Liver (tissue), 9 donors: Measurements from ENCODE around the gene ARHGEF33. TPM values are rescaled to one million over a fixed set of nuclear protein-coding genes. Genes with fewer than 3 reads are reported as not detected.

ENCODE experiments used
- DNase-seq: peaks from one replicate; pipeline ENCODE4 v3.0.0-alpha.2; 2017; ENCODE audit warnings: low spot score
- H3K27ac ChIP-seq, 2 donors: one replicate each; pipeline ENCODE4 v1.7.0; 2013; ENCODE audit warnings: inconsistent platforms in 2 of 2, low read length in 2 of 2, control low read depth in 1 of 2, low read depth in 1 of 2, mild to moderate bottlenecking in 1 of 2
- H3K27me3 ChIP-seq, 4 donors: one replicate each; pipeline versions ENCODE4 v1.6.1 to v1.7.0; 2013; ENCODE audit warnings: low read length in 3 of 4, inconsistent platforms in 1 of 4, mild to moderate bottlenecking in 1 of 4, moderate library complexity in 1 of 4; ENCODE audit not compliant: control insufficient read depth in 4 of 4, insufficient read depth in 4 of 4
- H3K36me3 ChIP-seq, 4 donors: one replicate each; pipeline versions ENCODE4 v1.6.1 to v1.7.0; 2013; ENCODE audit warnings: low read length in 3 of 4, mild to moderate bottlenecking in 3 of 4, low read depth in 1 of 4, moderate library complexity in 1 of 4; ENCODE audit not compliant: control insufficient read depth in 4 of 4, insufficient read depth in 3 of 4
- H3K4me1 ChIP-seq, 4 donors: one replicate each; pipeline versions ENCODE4 v1.6.1 to v1.7.0; 2013; ENCODE audit warnings: low read length in 3 of 4, mild to moderate bottlenecking in 3 of 4, moderate library complexity in 1 of 4; ENCODE audit not compliant: control insufficient read depth in 4 of 4, insufficient read depth in 4 of 4
- H3K4me3 ChIP-seq, 3 donors: one replicate each; pipeline versions ENCODE4 v1.6.1 to v1.7.0; 2013; ENCODE audit warnings: low read length in 3 of 3, control low read depth in 1 of 3, low read depth in 1 of 3, mild to moderate bottlenecking in 1 of 3
- H3K9ac ChIP-seq, 2 donors: one replicate each; pipeline ENCODE4 v1.7.0; 2013; ENCODE audit warnings: low read length in 2 of 2, mild to moderate bottlenecking in 2 of 2, moderate library complexity in 2 of 2, control low read depth in 1 of 2, low read depth in 1 of 2
- H3K9me3 ChIP-seq, 4 donors: one replicate each; pipeline versions ENCODE4 v1.6.1 to v1.7.0; 2013; ENCODE audit warnings: low read length in 3 of 4; ENCODE audit not compliant: control insufficient read depth in 4 of 4
- ATF3 ChIP-seq: IDR thresholded peaks from 2 replicates; pipeline ENCODE4 v1.6.1; 2016; ENCODE audit warnings: antibody characterized with exemption
- CTCF ChIP-seq: fragments of 150-350 bp; IDR thresholded peaks from 2 replicates; pipeline ENCODE4 v1.5.1; 2017; ENCODE audit warnings: improper control_type of control experiment, low read depth, low read length; ENCODE audit not compliant: missing input control
- EGR1 ChIP-seq, 2 donors: IDR thresholded peaks; 2 replicates each; pipeline ENCODE4 v1.6.1; 2016 to 2018; ENCODE audit warnings: antibody characterized with exemption in 2 of 2, low read depth in 2 of 2
- FOXA1 ChIP-seq: IDR thresholded peaks from 2 replicates; pipeline ENCODE4 v1.6.1; 2016; ENCODE audit warnings: antibody characterized with exemption
- FOXA2 ChIP-seq: IDR thresholded peaks from 2 replicates; pipeline ENCODE4 v1.6.1; 2016; ENCODE audit warnings: antibody characterized with exemption
- HNF4G ChIP-seq: IDR thresholded peaks from 2 replicates; pipeline ENCODE4 v1.6.1; 2016; ENCODE audit warnings: antibody characterized with exemption
- JUND ChIP-seq, 2 donors: IDR thresholded peaks; 2 replicates each; pipeline ENCODE4 v1.6.1; 2016; ENCODE audit warnings: antibody characterized with exemption in 2 of 2
- NR2F2 ChIP-seq: IDR thresholded peaks from 2 replicates; pipeline ENCODE4 v1.6.1; 2016; ENCODE audit warnings: antibody characterized with exemption
- RAD21 ChIP-seq, 2 donors: IDR thresholded peaks; 2 replicates each; pipeline ENCODE4 v1.6.1; 2016; ENCODE audit warnings: antibody characterized with exemption in 2 of 2, mild to moderate bottlenecking in 2 of 2
- REST ChIP-seq: IDR thresholded peaks from 2 replicates; pipeline ENCODE4 v1.6.1; 2016; ENCODE audit warnings: antibody characterized with exemption, mild to moderate bottlenecking
- RXRA ChIP-seq, 2 donors: IDR thresholded peaks; 2 replicates each; pipeline ENCODE4 v1.6.1; 2017 to 2018; ENCODE audit warnings: antibody characterized with exemption in 2 of 2, mild to moderate bottlenecking in 1 of 2
- SP1 ChIP-seq: IDR thresholded peaks from 2 replicates; pipeline ENCODE4 v1.6.1; 2018; ENCODE audit warnings: antibody characterized with exemption, mild to moderate bottlenecking
- TAF1 ChIP-seq: conservative IDR thresholded peaks from 2 replicates; pipeline ENCODE4 v1.6.1; 2016; ENCODE audit warnings: antibody characterized with exemption, mild to moderate bottlenecking
- YY1 ChIP-seq: IDR thresholded peaks from 2 replicates; pipeline ENCODE4 v1.6.1; 2016; ENCODE audit warnings: antibody characterized with exemption, mild to moderate bottlenecking
- WGBS: extraction: QIAGEN DNeasy Blood & Tissue Kit; methylation state at CpG from one replicate; pipeline ENCODE4 v1.1.7; 2013; 5-methylcytosine and 5-hydroxymethylcytosine counted together
- polyA plus RNA-seq, 2 donors: library from polyadenylated mRNA; stranded (reverse) in 1 of 2; unstranded in 1 of 2; fragments of 200-250 nt in 1 of 2; fragments of >200 nt in 1 of 2; fragmentation: Nextera tagmentation in 1 of 2; extraction: Ambion mirVana in 1 of 2; gene quantifications; one replicate each; pipeline versions ENCODE4 v1.2.1 to v1.2.3, GENCODE V29; 2013 to 2015
- total RNA-seq, 2 donors: library from RNA; depleted of rRNA; stranded (reverse); fragments of >200 nt; gene quantifications; one replicate each; pipeline ENCODE4 v1.2.3, GENCODE V29; 2014
- TF ChIP-seq, protein P1 (sequence below): IDR thresholded peaks from 2 replicates; pipeline ENCODE4 v1.6.1; 2016; ENCODE audit warnings: antibody characterized with exemption
- donor health status: healthy.
- donor health status: healthy.
- donor health status: healthy.
- donor health status: healthy.
- donor health status: healthy.

Gene ARHGEF33
- total and polyA plus RNA-seq, 4 donors = 0.05 to 0.33 (median 0.08) TPM; not detected in 1

DNA sequence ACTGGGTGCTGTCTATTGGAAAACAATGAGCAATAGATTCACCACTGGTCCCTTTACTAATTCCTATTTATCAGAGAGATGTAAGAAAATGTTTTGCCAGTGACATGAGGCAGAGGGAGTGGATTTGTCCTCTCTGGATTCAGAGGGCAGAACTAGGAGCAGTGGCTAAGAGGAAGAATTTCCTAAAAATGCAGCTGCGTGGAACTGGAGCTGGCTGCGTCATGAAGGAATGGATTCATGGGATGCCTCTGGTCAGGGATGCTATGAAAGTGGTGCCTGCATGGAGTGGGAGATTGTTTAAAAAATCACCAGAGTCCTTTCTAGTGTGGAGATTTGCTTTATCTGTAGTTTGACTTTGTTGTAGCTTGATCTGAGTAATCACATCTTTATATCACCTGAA is 78.3 kb downstream of the ARHGEF33 start (continued):
- TF ChIP-seq CTCF (no peak), SP1 (no peak), RXRA (IDR thresholded peaks at IDR 0.05) (no peak), RAD21 (IDR thresholded peaks at IDR 0.05) (no peak), FOXA2 (no peak), ATF3 (no peak)

- 92% methylated on average over 4 of the region's 4 CpGs for WGBS
- Histone ChIP-seq H3K4me3 (no peak overlapping the region), H3K9me3 (no peaks in the 10 kb centered on the region), H3K4me1 (no peaks in the 10 kb centered on the region), H3K36me3 (no peaks in the 10 kb centered on the region), H3K27me3 (no peaks in the 10 kb centered on the region), H3K9ac (no peak overlapping the region), H3K27ac (no peak overlapping the region)
- DNase-seq = no peak
- TF ChIP-seq TAF1 (no peak), RAD21 (IDR thresholded peaks at IDR 0.05) (no peak), SP1 (no peak), YY1 (no peak), FOXA1 (no peak), ATF3 (no peak), JUND (IDR thresholded peaks at IDR 0.05) (no peak), NR2F2 (no peak), FOXA2 (no peak), REST (no peak), EGR1 (IDR thresholded peaks at IDR 0.05; ENCODE audit: low read depth in 2 of 2) (no peak), HNF4G (no peak), CTCF (no peak)
- TF ChIP-seq, protein P1, sequence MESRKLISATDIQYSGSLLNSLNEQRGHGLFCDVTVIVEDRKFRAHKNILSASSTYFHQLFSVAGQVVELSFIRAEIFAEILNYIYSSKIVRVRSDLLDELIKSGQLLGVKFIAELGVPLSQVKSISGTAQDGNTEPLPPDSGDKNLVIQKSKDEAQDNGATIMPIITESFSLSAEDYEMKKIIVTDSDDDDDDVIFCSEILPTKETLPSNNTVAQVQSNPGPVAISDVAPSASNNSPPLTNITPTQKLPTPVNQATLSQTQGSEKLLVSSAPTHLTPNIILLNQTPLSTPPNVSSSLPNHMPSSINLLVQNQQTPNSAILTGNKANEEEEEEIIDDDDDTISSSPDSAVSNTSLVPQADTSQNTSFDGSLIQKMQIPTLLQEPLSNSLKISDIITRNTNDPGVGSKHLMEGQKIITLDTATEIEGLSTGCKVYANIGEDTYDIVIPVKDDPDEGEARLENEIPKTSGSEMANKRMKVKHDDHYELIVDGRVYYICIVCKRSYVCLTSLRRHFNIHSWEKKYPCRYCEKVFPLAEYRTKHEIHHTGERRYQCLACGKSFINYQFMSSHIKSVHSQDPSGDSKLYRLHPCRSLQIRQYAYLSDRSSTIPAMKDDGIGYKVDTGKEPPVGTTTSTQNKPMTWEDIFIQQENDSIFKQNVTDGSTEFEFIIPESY = no peak
These were observed 81.7 kb downstream of the ARHGEF33 start for GRCh38 chr2:38971377-38971776.
